C4-2B (cell line): ENCODE results near the gene MORN5.

ENCODE experiments used
- H3K27ac ChIP-seq: fragments of 450-650 bp; 2 replicates; pipeline ENCODE4 v1.5.1; 2017
- ZFX ChIP-seq: fragments of 450-650 bp; IDR thresholded peaks from 2 replicates; pipeline ENCODE4 v1.6.1; 2017
- TF ChIP-seq, protein P1 (sequence below): fragments of 450-650 bp; conservative IDR thresholded peaks from 2 replicates; pipeline ENCODE4 v1.5.1; 2017; ENCODE audit warnings: mild to moderate bottlenecking

MORN5 gene

DNA sequence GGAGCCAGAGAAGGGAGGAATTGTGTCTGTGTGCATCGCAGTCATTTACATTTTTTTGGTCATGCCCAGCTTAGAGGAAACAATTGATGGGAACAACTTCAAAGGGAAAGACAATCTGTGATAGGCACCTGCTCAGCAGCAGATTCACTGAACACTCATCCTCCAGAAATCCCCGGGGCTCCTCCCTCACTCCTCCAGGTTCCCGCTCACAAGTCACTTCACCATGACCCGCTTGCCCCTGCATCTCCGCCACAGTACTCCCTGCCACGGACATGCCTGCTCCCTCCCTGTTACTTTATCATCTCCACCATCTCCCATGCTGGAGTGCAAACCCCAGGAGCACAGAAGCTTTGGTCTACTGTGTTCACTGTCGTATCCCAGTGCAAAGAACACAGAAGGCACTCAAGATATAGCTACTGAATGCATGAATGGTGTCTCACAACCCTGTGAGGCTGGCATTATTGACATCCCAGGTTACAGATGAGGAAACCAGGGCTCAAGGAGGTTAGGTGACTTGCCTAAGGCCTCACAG, 52.8 kb downstream of the MORN5 start:
- no peak overlapping the region; the same call in 1 of the 2 replicates for H3K27ac ChIP-seq
- TF ChIP-seq, protein P1, sequence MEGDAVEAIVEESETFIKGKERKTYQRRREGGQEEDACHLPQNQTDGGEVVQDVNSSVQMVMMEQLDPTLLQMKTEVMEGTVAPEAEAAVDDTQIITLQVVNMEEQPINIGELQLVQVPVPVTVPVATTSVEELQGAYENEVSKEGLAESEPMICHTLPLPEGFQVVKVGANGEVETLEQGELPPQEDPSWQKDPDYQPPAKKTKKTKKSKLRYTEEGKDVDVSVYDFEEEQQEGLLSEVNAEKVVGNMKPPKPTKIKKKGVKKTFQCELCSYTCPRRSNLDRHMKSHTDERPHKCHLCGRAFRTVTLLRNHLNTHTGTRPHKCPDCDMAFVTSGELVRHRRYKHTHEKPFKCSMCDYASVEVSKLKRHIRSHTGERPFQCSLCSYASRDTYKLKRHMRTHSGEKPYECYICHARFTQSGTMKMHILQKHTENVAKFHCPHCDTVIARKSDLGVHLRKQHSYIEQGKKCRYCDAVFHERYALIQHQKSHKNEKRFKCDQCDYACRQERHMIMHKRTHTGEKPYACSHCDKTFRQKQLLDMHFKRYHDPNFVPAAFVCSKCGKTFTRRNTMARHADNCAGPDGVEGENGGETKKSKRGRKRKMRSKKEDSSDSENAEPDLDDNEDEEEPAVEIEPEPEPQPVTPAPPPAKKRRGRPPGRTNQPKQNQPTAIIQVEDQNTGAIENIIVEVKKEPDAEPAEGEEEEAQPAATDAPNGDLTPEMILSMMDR, result no peak

DNA sequence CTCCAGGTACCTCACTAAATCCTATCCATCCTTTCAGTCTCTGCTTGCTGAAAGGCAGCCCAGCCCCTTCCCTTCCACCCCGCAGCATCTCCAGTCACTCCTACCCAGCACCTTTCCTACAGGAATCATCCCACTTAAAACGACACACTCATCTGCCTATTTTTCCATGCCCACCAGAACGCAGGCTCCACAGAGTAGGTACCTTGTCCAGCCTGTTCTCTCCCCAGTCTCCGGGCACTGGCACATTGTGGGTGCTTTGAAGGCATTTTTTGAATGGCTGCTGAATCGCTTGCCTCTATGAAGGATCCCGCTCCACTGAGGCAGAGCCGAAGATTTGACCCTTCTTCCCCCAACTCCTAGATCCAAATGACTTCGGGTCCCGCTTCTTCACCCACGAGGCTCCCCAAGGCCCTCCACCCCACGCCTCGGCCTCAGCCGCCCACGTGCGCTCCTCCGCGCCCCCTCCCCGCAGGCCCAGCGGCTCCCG, 53.4 kb downstream of the MORN5 start:
- H3K27ac ChIP-seq, result peak overlapping the region; percentile 65
- no peak for TF ChIP-seq ZFX
- TF ChIP-seq, protein P1, result no peak

DNA sequence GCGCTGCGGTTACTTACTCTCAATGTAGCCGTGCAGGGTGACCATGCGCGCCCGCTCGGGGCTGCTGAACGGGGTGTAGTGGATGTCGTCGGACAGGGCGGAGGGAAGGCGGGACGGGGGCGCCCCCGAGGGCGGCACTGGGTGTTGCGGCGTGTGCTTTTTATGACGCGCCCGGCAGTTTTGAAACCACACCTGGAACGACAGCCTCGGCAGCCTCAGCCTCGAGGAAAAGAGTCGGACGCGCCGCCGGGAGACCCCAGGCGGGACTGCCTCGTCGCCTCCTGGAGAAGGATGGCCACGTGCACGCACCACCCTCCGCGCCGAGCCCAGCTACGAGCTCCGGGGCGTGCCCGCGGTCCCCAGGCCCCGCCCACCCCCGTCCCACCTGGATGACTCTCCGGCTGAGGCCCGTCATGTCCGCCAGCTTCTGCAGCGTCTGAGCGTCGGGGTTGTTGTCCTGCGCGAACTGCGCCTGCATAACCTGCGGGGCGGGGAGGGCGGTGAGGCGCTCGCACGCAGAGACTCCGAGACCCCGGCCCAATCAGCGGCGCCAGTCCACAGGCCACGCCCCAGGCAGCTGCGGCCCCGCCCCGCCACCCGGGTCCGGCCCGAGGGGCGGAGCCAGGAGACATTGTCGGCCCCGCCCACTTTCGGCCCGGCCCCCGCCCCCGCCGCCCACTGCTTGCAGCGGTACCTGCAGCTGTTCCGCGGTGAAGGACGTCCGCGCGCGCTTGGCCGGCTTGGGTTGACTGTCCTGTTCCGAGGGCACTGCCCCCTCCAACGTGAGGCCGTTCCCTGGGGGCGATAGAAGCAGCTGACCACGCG, 54.1 kb downstream of the MORN5 start:
- TF ChIP-seq ZFX, result no peak
- TF ChIP-seq, protein P1, result no peak
- H3K27ac ChIP-seq, result peak overlapping the region; percentile 65

DNA sequence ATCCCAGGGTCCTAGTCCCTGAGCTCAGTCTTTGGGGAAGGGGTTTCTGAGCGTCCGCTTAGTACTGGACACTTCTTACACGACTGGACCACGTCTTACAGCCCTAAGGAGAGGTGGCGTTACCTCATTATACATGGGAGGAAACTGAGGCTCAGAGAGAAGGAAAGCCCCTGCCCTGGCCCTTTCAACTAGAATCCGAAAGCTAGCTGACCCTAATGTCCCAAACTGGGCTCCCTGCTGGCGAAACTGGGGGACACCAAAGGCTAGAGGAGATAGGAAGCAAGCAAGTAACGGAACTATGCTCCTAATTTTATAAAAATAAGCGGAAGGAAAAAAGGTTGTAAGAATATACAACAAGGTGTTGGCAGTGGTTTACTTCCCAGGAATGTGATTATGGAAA, 54.8 kb downstream of the MORN5 start:
- no peak for TF ChIP-seq ZFX
- TF ChIP-seq, protein P1, result no peak
- peak overlapping the region; percentile 65; the same call in 1 of the 2 replicates for H3K27ac ChIP-seq

DNA sequence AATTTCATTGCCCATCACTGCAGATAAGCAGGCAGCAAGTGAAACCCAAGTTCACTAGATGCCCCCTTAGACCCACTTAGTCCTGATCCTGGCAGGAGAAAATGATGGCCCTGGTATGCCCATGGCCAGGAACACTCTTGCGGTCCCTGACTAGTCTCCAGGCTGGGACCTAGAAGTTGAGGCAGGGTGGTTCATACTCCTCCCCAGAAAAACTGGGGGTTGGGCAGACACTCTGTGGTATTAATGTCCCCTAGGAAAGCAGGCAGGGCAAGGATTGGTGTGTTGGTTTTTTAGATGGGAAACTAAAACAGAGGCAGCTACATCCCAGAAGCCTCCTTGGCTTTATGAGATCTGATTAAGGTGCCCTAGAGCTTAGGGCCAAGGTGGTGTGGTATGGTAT, 56.0 kb downstream of the MORN5 start:
- H3K27ac ChIP-seq, result no peak overlapping the region
- TF ChIP-seq, protein P1, result no peak
- no peak for TF ChIP-seq ZFX

DNA sequence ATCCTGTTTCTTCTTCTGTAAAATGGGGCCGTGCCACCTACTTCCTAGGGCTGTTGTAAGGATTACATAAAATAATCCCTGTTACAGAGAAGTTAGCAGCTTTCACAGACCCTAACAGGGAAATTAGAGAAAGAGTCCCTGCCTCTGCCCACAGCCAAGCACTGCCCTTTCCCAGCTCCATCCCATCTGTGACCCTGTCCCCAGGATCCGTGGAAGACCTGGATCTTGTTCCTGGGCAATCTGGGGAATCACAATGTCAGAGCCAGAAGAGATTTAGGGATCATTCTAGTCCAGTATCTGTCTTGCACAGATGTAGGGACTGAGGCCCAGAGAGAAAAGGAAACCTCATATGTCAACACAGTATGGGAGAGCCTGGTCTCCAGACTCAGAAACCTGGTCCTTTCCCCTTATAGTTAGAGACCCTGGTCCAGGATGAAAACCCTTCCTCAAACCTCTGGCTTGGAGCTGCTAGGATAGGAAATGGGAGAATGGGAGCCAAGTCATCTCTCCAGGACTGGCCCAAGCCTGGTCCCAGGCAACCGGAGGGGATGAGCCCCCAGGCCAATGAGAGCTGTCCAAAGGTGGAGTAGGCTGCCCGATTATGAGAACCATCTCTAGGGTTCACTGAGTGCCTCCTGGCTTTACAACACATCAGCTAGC, 56.6 kb downstream of the MORN5 start:
- TF ChIP-seq ZFX, result no peak
- TF ChIP-seq, protein P1, result no peak
- no peak overlapping the region for H3K27ac ChIP-seq

DNA sequence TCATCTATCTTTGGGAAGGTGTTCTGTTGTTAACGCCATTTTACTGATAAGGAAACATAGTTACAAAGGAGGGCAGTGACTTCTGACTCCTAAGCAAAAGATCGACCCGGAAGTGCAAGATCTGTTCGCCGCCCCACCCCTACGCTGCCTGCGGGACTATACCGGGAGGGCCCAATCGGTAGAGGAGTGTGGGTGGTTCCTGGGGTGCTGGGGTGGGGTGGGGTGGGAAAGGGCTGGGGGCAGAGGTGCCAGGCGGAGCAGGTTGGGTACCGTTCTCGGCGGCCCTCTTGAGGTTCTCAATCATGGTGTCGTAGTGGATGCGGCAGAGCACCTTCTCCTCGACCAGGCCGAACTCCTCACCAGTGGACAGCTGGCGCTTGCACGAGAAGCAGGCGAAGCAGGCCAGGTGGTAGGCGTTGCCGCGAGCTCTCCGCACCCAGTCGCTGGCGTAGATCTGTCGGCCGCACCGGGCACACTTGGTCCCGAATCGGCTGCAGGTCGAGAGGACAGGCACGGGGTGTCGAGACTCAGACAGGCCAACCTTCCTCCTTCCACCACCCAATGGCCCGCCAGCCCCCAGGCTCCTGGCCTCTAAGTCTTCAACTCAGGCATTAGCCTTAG, 57.2 kb downstream of the MORN5 start:
- no peak overlapping the region for H3K27ac ChIP-seq
- TF ChIP-seq, protein P1, result no peak
- TF ChIP-seq ZFX, result no peak
